Left ventricle myocardium inferior (tissue), 1 donor: ENCODE measurements around the gene FBXO31. TPM values are rescaled to one million over a fixed set of nuclear protein-coding genes. Genes with fewer than 3 reads are reported as not detected.
"Not testable (repeated sequence)": the region's sequence is repeated elsewhere in the genome, so short reads cannot be mapped to it uniquely, and the experiment has no call there.

Experiments used
- DNase-seq: peaks from one replicate; pipeline ENCODE4 v3.0.0-alpha.2; 2020
- H3K27ac ChIP-seq: fragments of 200-600 bp; replicated peaks from 2 replicates; pipeline ENCODE4 v1.8.0; 2021
- H3K27me3 ChIP-seq: fragments of 200-600 bp; 2 replicates; pipeline ENCODE4 v1.8.0; 2021; ENCODE audit warnings: low read depth
- H3K36me3 ChIP-seq: fragments of 200-600 bp; 2 replicates; pipeline ENCODE4 v1.8.0; 2021
- H3K4me1 ChIP-seq: fragments of 200-600 bp; 2 replicates; pipeline ENCODE4 v1.8.0; 2021
- H3K4me3 ChIP-seq: fragments of 200-600 bp; 2 replicates; pipeline ENCODE4 v1.8.0; 2021; ENCODE audit warnings: mild to moderate bottlenecking, moderate library complexity
- H3K9me3 ChIP-seq: fragments of 200-600 bp; replicated peaks from 2 replicates; pipeline ENCODE4 v1.8.0; 2021
- intact Hi-C: fragments of 100-400 bp; cut with micrococcal nuclease; formaldehyde crosslinking; loops from one replicate; pipeline ENCODE4 v1.11.0; 2022
- total RNA-seq: library from RNA; stranded (reverse); fragmentation: NEBNext Ultra II Directional; extraction: Animal tissue kit (Norgen Biotek cat#: 25700); gene quantifications from one replicate; pipeline ENCODE4 v1.2.1, GENCODE V29; 2021
- TF ChIP-seq, protein P1 (sequence below): fragments of 200-600 bp; IDR thresholded peaks from 2 replicates; pipeline ENCODE4 v1.8.0; 2021; ENCODE audit warnings: antibody characterized with exemption, mild to moderate bottlenecking, borderline replicate concordance
- donor health status: DM: no; HTN: yes; CAD: no; lungs with severe emphysema.

Gene FBXO31
- total RNA-seq, 1 donor from 2014 or later, result 74.5 TPM

DNA sequence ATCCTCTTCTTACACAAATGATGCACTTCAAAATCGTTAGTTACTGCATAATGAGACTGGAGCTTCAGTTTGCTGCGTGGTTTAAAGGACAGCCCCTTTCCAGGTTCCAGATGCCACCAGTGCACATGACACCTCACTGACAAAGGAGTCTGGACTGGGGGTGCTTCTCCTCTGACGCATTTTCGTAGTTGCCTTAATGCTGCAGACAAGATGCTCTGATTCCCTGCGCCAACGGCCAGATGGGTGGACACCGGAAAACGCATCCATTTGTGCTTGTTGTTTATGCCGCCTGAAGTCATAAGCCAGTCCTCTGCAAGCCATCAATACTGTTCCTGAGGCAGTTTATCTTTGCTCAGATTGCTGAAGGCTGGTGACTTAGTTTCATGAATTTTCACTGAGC lies 16.0 kb downstream of the FBXO31 start:
- Histone ChIP-seq H3K27ac (peak overlapping the region; percentile 59), H3K36me3 (peaks cover 4% of the 10 kb centered on the region), H3K9me3 (no peaks in the 10 kb centered on the region), H3K27me3 (no peaks in the 10 kb centered on the region), H3K4me3 (no peak overlapping the region), H3K4me1 (peaks cover 94% of the 10 kb centered on the region)
- TF ChIP-seq, protein P1, sequence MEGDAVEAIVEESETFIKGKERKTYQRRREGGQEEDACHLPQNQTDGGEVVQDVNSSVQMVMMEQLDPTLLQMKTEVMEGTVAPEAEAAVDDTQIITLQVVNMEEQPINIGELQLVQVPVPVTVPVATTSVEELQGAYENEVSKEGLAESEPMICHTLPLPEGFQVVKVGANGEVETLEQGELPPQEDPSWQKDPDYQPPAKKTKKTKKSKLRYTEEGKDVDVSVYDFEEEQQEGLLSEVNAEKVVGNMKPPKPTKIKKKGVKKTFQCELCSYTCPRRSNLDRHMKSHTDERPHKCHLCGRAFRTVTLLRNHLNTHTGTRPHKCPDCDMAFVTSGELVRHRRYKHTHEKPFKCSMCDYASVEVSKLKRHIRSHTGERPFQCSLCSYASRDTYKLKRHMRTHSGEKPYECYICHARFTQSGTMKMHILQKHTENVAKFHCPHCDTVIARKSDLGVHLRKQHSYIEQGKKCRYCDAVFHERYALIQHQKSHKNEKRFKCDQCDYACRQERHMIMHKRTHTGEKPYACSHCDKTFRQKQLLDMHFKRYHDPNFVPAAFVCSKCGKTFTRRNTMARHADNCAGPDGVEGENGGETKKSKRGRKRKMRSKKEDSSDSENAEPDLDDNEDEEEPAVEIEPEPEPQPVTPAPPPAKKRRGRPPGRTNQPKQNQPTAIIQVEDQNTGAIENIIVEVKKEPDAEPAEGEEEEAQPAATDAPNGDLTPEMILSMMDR, result no peak
- DNase-seq, result no peak
- intact Hi-C loops, result no loop called here

DNA sequence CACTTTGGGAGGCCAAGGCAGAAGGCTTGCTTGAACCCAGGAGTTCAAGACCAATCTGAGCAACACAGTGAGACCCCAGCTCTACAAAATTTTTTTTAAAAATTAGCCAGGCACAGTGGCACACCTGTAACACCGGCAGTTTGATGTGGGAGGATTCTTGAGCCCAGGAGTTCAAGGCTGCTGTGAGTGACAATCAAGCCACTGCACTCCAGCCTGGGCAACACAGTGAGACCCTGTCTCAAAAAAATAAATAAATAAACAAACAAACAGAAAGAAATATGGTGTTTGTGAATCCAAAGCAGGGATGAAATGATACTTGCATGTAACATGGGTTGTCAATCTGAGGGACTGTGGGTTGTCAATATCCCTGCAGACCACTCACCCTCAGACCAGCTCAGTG lies 16.6 kb downstream of the FBXO31 start:
- TF ChIP-seq, protein P1, result no peak
- intact Hi-C loops, result no loop called here
- Histone ChIP-seq H3K4me3 (no peak overlapping the region), H3K27me3 (no peaks in the 10 kb centered on the region), H3K9me3 (no peaks in the 10 kb centered on the region), H3K27ac (no peak overlapping the region), H3K36me3 (peaks cover 8% of the 10 kb centered on the region), H3K4me1 (peaks cover 92% of the 10 kb centered on the region)
- no peak for DNase-seq

DNA sequence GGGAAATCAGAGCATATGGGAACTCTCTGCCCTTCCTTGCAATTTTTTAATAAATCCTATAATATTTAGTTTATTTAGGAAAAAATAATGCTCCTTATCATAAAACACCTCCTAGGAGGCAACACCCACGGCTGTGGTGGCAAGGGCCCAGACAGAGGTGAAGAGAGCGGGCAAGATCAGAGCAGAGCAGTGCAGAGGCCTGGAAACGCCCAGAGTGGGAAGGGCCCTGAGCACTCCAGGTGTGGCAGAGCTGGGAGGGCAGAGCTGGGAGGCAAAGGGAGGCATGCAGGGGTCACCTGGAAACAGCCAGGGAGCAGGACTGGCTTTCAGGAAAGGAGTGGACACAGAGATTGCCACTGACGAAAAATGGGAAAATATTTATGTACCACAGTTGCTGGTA lies 17.3 kb downstream of the FBXO31 start:
- Histone ChIP-seq H3K36me3 (peaks cover 14% of the 10 kb centered on the region), H3K27me3 (no peaks in the 10 kb centered on the region), H3K9me3 (no peaks in the 10 kb centered on the region), H3K4me1 (peaks cover 91% of the 10 kb centered on the region), H3K27ac (no peak overlapping the region), H3K4me3 (no peak overlapping the region)
- TF ChIP-seq, protein P1, result no peak
- DNase-seq, result no peak
- intact Hi-C loops, result no loop called here

DNA sequence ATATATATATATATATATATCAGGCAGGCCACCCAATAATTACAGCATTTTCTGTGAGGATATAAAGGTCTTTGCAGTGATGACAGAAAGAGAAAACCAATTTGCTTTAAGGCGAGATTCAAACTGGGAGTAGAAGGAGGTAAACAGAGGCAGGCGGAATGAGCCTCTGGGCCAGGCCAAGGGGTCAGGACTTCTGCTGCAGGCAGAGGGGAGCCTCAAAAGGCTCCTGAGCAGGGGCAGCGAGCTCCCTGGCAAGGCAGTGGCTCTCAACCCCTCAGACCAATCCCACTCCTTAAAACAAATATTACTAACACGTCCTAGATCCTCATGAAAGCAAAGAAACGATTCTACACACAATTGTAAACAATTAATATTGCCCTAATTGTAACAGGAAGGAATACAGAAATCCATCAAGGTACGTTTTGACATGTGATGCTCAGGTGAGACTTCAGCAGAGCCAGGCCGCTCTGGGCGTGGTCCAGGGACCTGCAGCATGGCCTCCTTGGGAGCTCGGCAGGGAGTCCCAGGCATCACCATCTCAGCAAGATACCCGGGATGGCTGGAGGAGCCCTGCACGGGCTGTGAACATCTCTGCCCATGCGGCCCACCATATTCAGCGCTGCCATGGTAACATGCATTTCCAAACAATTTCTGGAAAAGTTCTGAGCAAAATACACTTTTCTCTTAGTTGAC lies 18.4 kb downstream of the FBXO31 start:
- no peaks in the 10 kb centered on the region for H3K27me3 ChIP-seq
- no peak overlapping the region for H3K4me3 ChIP-seq
- peaks cover 91% of the 10 kb centered on the region for H3K4me1 ChIP-seq
- TF ChIP-seq, protein P1, result no peak
- DNase-seq, result no peak
- H3K36me3 ChIP-seq, result peaks cover 17% of the 10 kb centered on the region
- H3K9me3 ChIP-seq, result no peaks in the 10 kb centered on the region
- peak overlapping the region; percentile 87 for H3K27ac ChIP-seq
- intact Hi-C loops, result no loop called here

DNA sequence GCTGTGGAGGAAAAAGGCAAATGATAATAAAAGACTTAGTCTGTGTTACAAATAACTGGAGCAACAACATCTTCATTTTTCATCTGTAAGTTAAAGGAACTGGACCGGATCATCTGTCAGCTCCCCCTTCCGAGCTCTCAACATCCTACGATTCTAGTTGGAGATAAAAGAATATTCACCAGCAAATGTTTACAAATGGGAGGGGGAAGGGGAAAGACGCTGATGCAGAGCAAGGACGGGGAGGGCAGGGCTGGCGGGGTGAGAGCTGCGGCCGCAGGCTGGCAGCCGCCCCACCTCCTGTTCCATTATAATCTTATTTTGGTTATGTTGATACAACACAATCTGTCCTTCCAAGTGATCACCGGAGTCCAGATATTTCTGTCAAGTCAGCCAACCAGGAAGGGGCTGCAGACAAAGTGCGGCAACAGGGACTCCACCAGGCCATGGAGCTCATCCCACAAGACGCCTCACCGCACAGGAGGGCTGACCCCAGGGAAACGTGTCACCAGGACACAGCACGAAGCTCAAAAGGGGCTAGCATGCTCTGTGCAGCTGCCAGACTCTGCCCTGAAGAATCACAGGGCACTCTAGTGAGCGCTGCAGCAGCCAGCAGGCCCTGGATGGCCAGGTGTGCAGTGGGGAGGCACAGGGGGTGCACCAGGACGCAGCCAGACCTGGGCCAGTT lies 19.7 kb downstream of the FBXO31 start:
- TF ChIP-seq, protein P1, result no peak
- intact Hi-C loops, result no loop called here
- H3K27ac ChIP-seq, result peak overlapping the region; percentile 87
- DNase-seq, result peak; percentile 65
- peak overlapping the region; percentile 38 for H3K4me3 ChIP-seq
- no peaks in the 10 kb centered on the region for H3K27me3 ChIP-seq
- H3K9me3 ChIP-seq, result no peaks in the 10 kb centered on the region
- peaks cover 26% of the 10 kb centered on the region for H3K36me3 ChIP-seq
- H3K4me1 ChIP-seq, result peaks cover 89% of the 10 kb centered on the region

DNA sequence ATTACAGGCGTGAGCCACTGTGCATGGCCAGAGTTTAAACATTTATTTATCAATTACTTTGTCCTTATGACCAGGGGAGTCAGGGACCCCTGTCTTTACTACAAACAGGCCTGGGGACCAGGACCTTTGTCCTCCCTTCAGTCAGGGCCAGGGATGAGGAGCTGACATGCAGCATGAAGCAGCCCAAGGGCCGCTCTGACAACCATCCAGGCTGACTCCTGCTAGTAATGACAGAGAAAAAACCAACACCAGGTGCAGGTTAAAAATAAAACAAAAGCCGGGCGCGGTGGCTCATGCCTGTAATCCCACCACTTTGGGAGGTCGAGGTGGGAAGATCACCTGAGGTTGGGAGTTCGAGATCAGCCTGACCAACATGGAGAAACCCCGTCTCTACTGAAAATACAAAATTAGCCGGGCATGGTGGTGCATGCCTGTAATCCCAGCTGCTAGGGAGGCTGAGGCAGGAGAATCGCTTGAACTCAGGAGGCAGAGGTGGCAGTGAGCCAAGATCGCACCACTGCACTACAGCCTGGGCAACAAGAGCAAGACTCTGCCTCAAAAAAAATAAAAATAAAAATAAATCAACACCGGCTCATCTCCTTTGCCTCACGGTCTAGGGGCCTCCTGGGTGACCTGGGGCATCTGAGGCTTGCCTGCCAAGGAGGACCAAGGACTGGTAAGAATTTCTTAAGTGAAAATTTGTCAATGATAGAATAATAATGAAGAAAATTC lies 20.6 kb downstream of the FBXO31 start:
- Histone ChIP-seq H3K27ac (peak overlapping the region; percentile 87), H3K4me1 (peaks cover 87% of the 10 kb centered on the region), H3K36me3 (peaks cover 36% of the 10 kb centered on the region)
- DNase-seq, H3K4me3 ChIP-seq, H3K27me3 ChIP-seq, H3K9me3 ChIP-seq, intact Hi-C loops: not testable (repeated sequence)
